Stimulated activated naive CD8-positive, alpha-beta T cell treated with anti-CD3 and anti-CD28 coated beads, Interleukin-15, amount 100 ng/mL, for 72 hours (primary cell): ENCODE measurements around the gene ATAD3A.
A peak's percentile ranks its signal among the peaks of the same experiment; 100 is the strongest.
"Not testable (repeated sequence)": the region's sequence is repeated elsewhere in the genome, so short reads cannot be mapped to it uniquely, and the experiment has no call there.

Experiments used
- ATAC-seq: fragments of 150-1000 bp; cut with Tn5 transposase; 2 replicates; pipeline ENCODE4 v1.10.0; 2021; ENCODE audit warnings: mild to moderate bottlenecking, moderate library complexity
- DNase-seq, 2 donors: peaks; one replicate each; pipeline ENCODE4 v3.0.0; 2021 to 2022
- H3K27ac Mint-ChIP-seq, 2 donors: one replicate each; pipeline ENCODE4 v1.8.0; 2022; ENCODE audit warnings: mild to moderate bottlenecking in 2 of 2, mixed read lengths in 2 of 2, moderate library complexity in 2 of 2
- H3K27me3 Mint-ChIP-seq: one replicate; pipeline ENCODE4 v1.8.0; 2022; ENCODE audit warnings: mixed read lengths
- H3K4me1 Mint-ChIP-seq: one replicate; pipeline ENCODE4 v1.8.0; 2022; ENCODE audit warnings: mild to moderate bottlenecking, mixed read lengths
- H3K4me3 Mint-ChIP-seq, 2 donors: one replicate each; pipeline ENCODE4 v1.8.0; 2022; ENCODE audit warnings: mild to moderate bottlenecking in 2 of 2, mixed read lengths in 2 of 2, moderate library complexity in 1 of 2
- H3K9me3 Mint-ChIP-seq, 2 donors: one replicate each; pipeline ENCODE4 v1.8.0; 2022; ENCODE audit warnings: mixed read lengths in 2 of 2

Gene ATAD3A

DNA sequence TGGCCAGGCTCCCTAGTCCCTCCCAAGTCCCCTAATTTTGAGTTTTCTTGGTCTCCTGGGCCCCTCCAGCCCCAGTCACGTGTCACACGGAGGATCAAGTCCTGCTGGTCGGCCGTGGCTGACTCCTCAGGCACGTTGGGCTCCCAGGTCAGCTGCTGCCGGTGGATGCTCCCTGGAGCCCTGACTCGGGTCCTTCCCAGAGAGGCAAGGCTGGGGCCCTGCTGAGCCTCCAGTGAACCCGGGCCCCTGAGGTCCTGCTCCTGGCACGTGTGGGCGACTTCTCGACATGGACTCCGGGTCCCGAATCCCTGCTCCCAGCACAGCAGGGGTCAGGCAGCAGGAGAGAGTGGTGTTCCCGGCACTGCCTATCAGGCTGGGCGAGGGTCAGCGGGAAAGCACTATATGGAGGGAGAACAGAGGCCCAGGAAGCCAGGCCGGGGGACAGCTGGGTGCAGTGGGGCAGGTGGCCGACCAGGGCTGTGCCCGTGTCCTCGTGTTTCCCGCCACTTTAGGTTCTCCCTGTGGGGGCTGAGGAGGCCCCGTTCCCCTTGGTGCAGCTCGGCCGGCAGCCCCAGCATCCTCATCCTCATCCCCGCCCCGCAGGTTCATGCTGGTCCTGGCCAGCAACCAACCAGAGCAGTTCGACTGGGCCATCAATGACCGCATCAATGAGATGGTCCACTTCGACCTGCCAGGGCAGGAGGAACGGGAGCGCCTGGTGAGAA is 15.3 kb downstream of the ATAD3A start:
- no peak for DNase-seq
- ATAC-seq = no peak
- Mint-ChIP-seq H3K27me3 (no peaks in the 10 kb centered on the region), H3K27ac (peak overlapping the region in 1 of 2 donors; percentile 56), H3K4me3 (no peak overlapping the region), H3K9me3 (peaks cover 5 to 6% of the 10 kb centered on the region in 2 donors), H3K4me1 (no peaks in the 10 kb centered on the region)

DNA sequence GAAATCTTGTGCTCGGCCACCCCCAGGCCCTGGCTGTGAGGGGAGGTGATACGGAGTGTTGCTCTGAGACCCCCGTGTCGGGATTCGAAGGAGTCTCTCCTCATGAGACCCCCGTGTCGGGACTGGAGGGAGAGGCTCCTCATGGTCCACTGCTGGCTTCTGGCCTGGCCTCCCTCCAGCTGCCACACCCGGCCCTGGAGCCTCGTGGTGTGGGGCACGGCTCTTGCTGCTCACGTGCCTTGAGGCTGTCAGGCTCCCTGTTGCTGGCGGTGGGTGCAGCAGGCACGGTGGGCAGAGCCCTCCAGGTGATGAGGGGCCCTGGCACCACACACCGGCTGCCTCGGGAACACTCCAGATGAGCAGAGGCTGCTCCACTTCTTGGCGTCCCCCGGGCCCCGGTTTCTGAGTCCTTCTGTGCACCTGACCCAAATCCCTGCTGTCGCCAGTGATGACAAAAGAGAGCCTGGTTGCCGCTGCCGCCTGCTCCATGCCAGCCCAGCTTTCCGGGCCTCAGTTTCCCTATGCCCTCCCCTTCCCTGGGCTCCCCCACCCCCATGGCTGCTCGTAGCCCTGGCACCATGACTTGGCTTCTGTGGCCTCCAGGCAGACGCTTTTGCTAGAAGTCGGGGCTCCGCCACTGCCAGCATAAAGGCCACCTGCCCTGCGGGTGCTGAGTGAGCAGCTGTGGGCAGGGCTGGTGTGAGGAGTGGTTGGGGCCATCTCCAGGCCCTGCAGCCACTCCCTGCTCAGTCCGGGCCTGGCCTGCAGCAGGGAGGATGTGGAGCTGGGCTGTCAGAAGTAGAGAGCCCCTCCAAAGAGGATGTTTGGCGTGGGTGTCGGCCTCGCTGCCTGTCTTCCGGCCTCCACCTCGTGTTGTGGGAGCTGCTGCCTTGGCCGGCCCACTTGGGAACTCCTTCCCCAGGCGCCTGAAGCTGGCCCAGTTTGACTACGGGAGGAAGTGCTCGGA is 16.6 kb downstream of the ATAD3A start:
- DNase-seq (no peak), ATAC-seq (no peak)
- H3K4me1 Mint-ChIP-seq = no peaks in the 10 kb centered on the region
- no peak overlapping the region for H3K4me3 Mint-ChIP-seq
- peaks cover 5 to 7% of the 10 kb centered on the region in 2 donors for H3K9me3 Mint-ChIP-seq
- no peaks in the 10 kb centered on the region for H3K27me3 Mint-ChIP-seq
- H3K27ac Mint-ChIP-seq = no peak overlapping the region

DNA sequence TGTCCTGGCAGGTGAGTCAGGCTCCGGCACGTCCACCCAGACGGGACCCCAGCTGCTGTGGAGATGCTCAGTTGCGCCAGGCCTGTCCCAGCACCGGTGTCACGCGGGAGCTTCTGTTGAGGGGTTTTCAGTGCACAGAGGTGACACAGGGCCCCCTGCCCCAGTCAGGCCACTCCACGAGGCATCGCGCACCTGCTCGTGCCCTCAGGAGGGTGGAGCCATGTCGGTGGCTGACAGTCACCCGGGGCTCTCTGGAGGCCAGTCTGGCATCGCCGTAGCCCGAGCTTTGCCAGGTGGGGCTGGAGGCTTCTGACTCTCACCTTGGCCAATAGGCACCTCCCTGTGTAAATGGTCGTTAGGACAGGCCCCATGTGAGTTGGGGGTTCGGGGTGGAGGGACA is 17.4 kb downstream of the ATAD3A start:
- DNase-seq (no peak), ATAC-seq (no peak)
- Mint-ChIP-seq H3K27me3 (no peaks in the 10 kb centered on the region), H3K27ac (no peak overlapping the region), H3K4me1 (no peaks in the 10 kb centered on the region), H3K9me3 (peaks cover 5 to 7% of the 10 kb centered on the region in 2 donors), H3K4me3 (no peak overlapping the region)

DNA sequence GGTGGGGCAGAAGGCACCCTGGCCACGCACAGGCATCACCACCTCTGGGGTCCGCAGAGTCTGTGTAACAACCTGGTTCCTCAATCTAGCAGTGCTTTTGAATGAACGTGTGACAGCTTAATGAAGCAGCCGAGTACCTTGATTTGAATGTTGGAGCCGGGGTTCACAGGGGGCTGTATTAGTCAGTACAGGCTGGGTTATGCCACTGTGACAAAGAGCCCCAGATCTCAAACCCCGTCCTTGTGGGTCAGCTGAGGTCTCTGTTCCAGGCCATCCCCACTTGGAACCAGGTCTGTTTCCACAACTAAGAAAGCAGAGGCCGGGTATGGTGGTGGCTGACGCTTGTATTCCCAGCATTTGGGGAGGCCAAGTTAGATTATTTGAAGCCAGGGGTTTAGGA is 18.0 kb downstream of the ATAD3A start:
- H3K27me3 Mint-ChIP-seq = no peaks in the 10 kb centered on the region
- no peaks in the 10 kb centered on the region for H3K4me1 Mint-ChIP-seq
- H3K9me3 Mint-ChIP-seq = peaks cover 5 to 7% of the 10 kb centered on the region in 2 donors
- no peak for ATAC-seq
- DNase-seq = no peak
- no peak overlapping the region for H3K4me3 Mint-ChIP-seq
- no peak overlapping the region for H3K27ac Mint-ChIP-seq

DNA sequence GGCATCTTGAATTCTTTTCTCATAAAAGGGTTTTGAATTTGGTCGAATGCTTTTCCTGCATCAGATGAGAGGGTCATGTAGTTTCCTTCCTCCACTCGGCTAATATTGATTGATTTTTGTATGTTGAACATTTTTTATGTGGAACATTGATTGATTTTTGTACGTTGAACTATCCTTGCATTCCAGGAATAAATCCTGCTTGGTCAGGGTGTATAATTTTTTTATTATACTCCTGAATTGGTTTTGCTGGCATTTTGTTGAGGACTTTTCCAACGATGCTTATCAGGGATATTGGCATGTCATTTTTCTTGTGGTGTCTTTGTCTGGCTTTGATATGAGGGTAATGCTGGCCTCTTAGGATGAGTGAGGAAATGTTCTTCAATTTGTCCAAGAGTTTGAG is 20.0 kb downstream of the ATAD3A start:
- Mint-ChIP-seq H3K4me1 (no peaks in the 10 kb centered on the region), H3K9me3 (peaks cover 5 to 7% of the 10 kb centered on the region in 2 donors), H3K4me3 (no peak overlapping the region), H3K27ac (peak overlapping the region in 1 of 2 donors; percentile 9), H3K27me3 (no peaks in the 10 kb centered on the region)
- ATAC-seq (no peak), DNase-seq (no peak)

DNA sequence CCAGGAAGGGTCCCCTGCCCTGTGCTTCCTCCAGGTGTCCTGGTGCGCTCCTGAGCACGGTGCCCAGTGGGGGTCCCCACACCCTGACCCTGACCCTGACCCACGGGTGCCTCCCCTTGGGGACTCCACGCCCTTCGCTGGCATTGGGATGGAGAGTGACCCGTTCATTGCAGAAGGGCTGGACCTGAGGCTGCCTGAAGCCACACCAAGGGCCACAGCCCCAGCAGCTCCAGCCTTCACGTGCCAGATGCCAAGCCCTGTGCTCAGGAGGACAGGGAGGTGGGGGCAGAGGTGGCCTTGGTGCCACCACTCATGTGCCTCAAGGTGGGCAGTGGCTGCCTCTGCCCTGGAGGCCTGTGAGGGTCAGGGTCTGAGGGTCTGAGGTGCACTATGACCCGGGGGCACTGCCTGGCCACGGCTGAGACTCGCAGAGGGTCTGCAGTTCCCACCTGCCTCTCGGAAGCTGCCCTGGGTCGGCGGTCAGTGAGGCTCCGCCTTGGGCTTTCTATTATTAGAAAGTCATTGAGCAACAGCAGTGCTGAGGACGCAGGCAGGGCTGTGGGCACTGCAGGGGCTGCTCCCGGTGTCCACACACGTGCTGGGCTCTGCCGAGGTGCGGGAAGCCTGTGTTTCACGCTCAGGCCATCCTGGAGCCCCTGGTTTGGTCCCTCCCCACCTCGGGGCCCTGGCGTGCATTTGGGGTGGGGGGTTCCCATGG is 21.4 kb downstream of the ATAD3A start:
- ATAC-seq, H3K4me1 Mint-ChIP-seq, H3K27me3 Mint-ChIP-seq, H3K4me3 Mint-ChIP-seq, H3K27ac Mint-ChIP-seq, DNase-seq, H3K9me3 Mint-ChIP-seq: not testable (repeated sequence)

DNA sequence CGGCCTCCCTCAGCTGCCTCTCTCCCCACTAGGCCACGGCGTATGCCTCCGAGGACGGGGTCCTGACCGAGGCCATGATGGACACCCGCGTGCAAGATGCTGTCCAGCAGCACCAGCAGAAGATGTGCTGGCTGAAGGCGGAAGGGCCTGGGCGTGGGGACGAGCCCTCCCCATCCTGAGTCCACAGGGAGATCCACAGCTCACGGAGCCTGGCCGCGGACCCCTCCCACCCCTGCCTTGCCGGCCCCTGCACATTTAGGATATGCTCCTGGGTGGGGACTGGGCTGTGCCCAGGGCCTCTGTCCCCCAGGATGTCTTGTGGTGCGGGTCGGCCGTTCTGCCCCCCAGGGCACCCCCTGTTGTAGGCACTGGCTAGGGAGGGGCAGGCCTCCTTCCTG is 21.9 kb downstream of the ATAD3A start:
- not testable (repeated sequence) for H3K4me3 Mint-ChIP-seq, DNase-seq, H3K27ac Mint-ChIP-seq, H3K27me3 Mint-ChIP-seq, ATAC-seq, H3K4me1 Mint-ChIP-seq, H3K9me3 Mint-ChIP-seq

DNA sequence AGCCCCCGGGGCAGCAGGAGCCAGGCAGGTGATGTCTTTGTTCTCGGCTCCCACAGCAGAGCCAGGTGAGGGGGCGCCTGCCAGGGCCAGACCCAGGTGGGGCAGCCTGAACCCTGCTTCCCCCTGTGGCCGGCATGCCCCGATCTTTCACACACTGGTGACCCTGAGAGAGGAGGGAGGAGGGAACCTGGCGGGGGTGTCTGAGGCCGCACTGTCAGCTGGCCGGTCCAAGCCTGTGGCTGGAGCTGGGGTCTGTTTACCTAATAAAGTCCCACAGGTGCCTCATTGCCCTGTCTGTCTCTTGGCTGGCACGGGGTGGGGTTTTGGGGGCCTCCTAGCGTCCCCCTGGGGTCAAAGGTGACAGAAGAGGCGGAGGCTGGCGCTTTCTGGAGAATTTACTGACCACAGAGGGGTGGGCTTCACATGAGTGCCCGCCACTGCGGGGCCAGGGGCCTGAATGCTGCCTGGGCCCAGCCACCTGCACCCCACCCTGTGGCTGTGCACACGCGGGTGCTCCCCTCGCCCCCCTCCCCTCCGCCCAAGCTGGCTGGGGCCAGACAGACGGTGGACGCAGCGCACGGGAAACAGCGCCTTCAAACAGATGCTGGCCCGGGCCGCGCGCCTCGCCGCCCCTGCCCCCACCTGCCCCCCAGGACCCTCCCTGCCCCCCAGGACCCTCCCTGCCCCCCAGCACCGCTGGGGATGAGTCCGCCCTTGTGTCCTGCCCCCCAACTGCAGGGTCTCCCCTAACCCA is 22.6 kb downstream of the ATAD3A start:
- Mint-ChIP-seq H3K27ac (peak overlapping the region in 1 of 2 donors; percentile 19), H3K27me3 (no peaks in the 10 kb centered on the region), H3K9me3 (peaks cover 5 to 7% of the 10 kb centered on the region in 2 donors), H3K4me3 (no peak overlapping the region), H3K4me1 (no peaks in the 10 kb centered on the region)
- peak; percentile 10 for ATAC-seq
- DNase-seq = no peak

DNA sequence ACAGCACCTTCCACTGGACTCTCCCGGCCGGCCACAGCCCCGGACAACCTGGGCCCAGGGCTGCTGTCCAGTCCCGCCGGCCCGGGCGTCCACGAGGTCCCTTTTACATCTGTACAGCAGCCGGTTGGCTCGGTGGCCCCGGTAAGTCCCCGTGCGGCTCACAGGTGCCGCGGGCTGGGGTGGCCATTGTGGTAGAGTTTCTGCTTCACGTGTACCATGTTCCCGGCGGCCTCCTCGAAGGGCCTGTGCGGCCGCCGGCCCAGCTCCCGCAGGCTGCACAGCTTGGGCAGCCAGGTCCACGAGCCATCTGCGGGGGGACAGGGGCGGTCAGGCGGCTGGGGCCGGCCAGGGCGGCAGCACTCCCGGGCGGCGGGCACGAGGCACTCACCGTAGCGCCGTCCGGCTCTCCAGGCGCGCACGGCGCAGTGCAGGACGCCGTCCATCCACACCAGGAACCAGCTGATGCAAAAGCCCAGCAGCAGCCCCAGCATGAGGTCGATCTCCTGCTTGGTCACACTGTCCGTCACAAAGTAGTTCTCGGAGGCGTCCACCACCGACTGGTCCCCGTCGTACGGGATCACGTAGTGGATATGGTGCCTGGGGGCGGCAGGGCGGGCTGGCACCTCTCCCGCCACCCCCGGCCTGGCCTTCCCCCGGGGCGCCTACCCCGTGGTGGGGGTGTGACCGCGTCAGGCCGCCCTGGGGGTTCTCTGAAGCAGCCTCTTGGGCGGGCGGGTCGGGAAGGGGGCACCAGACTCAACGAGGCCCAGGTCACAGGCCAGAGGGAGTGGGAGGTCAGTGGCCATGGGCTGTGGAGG is 23.4 kb downstream of the ATAD3A start:
- Mint-ChIP-seq H3K27ac (peak overlapping the region in 1 of 2 donors; percentile 42), H3K27me3 (no peaks in the 10 kb centered on the region), H3K4me3 (no peak overlapping the region), H3K4me1 (no peaks in the 10 kb centered on the region), H3K9me3 (peaks cover 5 to 7% of the 10 kb centered on the region in 2 donors)
- ATAC-seq = peak; percentile 13
- no peak for DNase-seq

DNA sequence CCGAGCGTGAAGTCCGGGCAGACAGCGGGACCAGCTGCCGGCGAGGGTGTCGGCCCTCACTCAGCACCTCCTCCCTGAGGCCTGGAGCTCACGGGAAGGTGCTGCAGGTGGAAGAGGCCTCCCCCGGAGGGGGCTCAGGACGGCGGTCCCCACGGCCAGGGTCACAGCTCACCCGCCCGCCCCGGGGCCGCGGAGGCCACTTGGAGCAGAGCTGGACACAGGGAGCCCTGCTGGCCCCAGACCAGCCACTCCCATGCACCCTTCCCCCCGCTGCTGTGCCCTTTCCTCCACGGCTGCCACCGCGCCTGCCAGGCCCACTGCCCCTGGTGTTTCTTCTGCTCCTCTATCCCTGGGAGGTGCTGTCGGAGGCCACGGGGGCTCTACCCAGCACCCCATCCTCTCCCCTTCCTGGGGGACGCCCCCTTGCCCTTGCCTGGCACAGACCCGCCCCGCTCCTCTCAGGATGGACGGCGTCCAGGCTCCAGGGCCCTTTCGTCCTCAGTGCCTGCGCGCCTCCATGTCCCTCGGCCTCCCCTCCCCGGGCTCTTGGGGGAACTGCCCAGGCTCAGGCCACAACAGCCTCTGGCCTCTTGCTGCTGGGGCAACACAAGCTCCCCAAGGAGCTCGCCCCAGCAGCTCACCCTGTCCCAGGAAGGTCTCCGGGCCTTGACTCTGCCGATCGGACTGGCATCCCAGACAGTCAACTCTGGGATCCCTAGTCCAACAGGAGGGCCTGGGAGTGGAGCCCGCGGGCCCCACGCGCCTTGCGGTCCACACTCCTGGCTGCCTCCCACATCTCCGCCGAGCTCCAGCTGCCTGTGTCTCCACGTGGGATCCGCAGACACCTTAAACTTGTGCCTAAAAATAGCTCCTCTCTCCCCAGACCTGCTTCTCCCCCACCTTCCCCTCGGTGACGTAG is 24.3 kb downstream of the ATAD3A start:
- Mint-ChIP-seq H3K4me1 (no peaks in the 10 kb centered on the region), H3K27me3 (no peaks in the 10 kb centered on the region), H3K9me3 (peaks cover 5 to 7% of the 10 kb centered on the region in 2 donors), H3K4me3 (no peak overlapping the region), H3K27ac (no peak overlapping the region)
- DNase-seq = no peak
- ATAC-seq = peak; percentile 6

DNA sequence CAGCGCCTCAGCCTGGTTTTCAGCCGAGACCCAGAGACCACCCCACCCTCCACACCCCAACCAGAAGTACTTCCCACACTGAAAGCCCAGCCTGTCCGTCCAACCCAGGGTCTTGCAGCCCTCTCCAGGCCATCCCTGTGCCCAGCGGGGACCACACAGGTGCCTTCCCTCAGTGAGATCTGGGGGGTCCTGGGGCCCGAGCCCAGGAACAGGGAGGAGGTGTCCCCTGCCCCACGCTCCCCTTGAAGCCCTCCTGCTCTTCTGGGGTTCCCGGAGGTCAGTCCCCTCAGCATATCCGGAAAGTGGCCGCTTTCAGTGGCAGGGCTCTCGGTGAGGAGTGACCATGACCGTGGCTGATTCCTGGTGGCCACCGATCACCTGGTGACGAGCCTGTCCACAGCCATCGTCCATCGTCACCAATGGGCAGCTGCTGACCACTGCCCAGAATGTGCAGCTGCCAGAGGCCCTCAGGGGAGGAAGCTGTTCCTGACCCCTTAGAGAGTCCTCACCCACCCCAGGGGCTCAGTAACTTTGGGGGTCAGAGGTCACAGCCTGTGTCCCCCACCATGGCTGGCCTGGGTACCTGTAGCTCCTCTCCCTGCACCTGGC is 25.1 kb downstream of the ATAD3A start:
- DNase-seq (no peak), ATAC-seq (no peak)
- H3K27me3 Mint-ChIP-seq = no peaks in the 10 kb centered on the region
- no peak overlapping the region for H3K4me3 Mint-ChIP-seq
- no peaks in the 10 kb centered on the region for H3K4me1 Mint-ChIP-seq
- no peak overlapping the region for H3K27ac Mint-ChIP-seq
- H3K9me3 Mint-ChIP-seq = peaks cover 1 to 4% of the 10 kb centered on the region in 2 donors

DNA sequence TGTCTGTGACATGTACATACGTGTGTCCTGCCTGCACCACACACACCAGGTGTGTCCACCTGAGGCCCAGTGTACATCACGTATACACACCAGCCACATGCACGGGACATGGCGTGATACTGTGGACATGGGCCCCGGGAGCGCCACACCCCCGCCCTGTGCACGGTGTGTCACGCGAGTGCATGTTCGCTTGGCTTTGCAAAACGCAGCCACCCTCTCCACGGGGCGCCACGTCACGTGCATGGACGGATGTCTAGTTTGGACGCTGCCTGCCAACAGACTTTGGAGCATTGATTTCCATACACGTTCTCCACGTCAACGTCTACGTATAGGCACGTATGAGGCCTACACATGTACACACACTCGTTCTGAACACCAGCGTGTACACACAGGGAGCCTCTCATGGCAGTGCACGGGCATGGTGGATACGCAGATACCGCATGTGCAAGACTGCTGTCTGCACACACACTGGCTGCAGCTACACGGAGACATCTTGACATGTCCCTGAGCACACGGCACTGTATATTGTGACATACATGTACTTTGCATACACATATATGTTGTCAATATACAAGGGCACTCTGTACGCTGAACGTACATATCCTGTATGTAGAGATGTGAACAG is 25.8 kb downstream of the ATAD3A start:
- Mint-ChIP-seq H3K9me3 (no peaks in the 10 kb centered on the region), H3K4me3 (no peak overlapping the region), H3K27me3 (no peaks in the 10 kb centered on the region), H3K4me1 (no peaks in the 10 kb centered on the region), H3K27ac (no peak overlapping the region)
- no peak for ATAC-seq
- DNase-seq = no peak

DNA sequence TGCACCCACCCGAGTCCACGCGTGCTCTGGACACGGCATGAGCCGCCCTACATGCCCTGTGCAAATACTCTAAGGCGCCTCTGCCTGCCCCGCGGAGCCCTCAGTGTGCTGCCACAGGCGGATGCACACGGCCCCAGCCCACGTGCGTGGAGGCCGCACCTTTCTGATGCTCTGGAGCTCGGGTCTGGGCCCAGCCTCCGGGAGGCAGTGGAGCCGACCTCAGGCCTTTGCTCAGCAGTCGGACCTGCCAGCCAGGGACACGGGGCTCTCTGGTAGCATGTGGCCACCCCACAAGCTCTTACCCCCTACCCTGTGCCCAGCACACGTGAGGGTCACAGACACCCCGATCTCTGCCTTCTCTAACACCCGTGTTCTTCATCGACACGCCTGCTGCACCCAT is 26.4 kb downstream of the ATAD3A start:
- H3K27me3 Mint-ChIP-seq = no peaks in the 10 kb centered on the region
- H3K4me3 Mint-ChIP-seq = no peak overlapping the region
- no peak overlapping the region for H3K27ac Mint-ChIP-seq
- DNase-seq (no peak), ATAC-seq (no peak)
- H3K4me1 Mint-ChIP-seq = no peaks in the 10 kb centered on the region
- no peaks in the 10 kb centered on the region for H3K9me3 Mint-ChIP-seq
